K562 (cell line): ENCODE data around the gene DAGLB. TPM values are rescaled to one million over a fixed set of nuclear protein-coding genes. Genes with fewer than 3 reads are reported as not detected.
A peak's percentile ranks its signal among the peaks of the same experiment; 100 is the strongest.

ENCODE experiments used
- BRF2 ChIP-seq: IDR thresholded peaks from 3 replicates; pipeline ENCODE4 v1.6.1; 2011; ENCODE audit warnings: borderline replicate concordance, mild to moderate bottlenecking; ENCODE audit not compliant: insufficient read length, insufficient read depth
- HIVEP1 ChIP-seq: fragments of 250-450 bp; sonication (Bioruptor Pico); IDR thresholded peaks from 2 replicates; pipeline ENCODE4 v1.4.0; 2020; ENCODE audit warnings: mild to moderate bottlenecking
- L3MBTL2 ChIP-seq: fragments of 450-650 bp; IDR thresholded peaks from 2 replicates; pipeline ENCODE4 v1.6.1; 2016; ENCODE audit warnings: mild to moderate bottlenecking, moderate library complexity
- MAZ ChIP-seq, 2 experiments: fragments of 450-650 bp in 1 of 2; sonication (generic) in 1 of 2; formaldehyde crosslinking; IDR thresholded peaks in 1 of 2; conservative IDR thresholded peaks in 1 of 2; 2 replicates each; pipeline versions ENCODE4 v1.4.0 to v1.5.0; 2020; ENCODE audit warnings: mild to moderate bottlenecking in 1 of 2, missing genetic modification reagents in 1 of 2
- PCBP2 ChIP-seq: fragments of 200-400 bp; formaldehyde crosslinking; IDR thresholded peaks from 2 replicates; pipeline ENCODE4 v1.6.1; 2018; ENCODE audit warnings: low read length, low read depth, mild to moderate bottlenecking, moderate library complexity; ENCODE audit not compliant: poor library complexity, severe bottlenecking
- PHTF2 ChIP-seq: fragments of 250-450 bp; sonication (Bioruptor Pico); IDR thresholded peaks from 2 replicates; pipeline ENCODE4 v1.5.0; 2021; ENCODE audit warnings: mild to moderate bottlenecking
- ZNF121 ChIP-seq: sonication (generic); formaldehyde crosslinking; conservative IDR thresholded peaks from 2 replicates; pipeline ENCODE4 v1.8.0; 2022; ENCODE audit warnings: missing genetic modification reagents
- ZNF764 ChIP-seq: fragments of 250-450 bp; sonication (Bioruptor Pico); IDR thresholded peaks from 2 replicates; pipeline ENCODE4 v1.4.0; 2020; ENCODE audit warnings: low read depth, mild to moderate bottlenecking, moderate library complexity
- polyA plus RNA-seq, 8 experiments: library from polyadenylated mRNA; depleted of rRNA in 4 of 8; stranded (reverse) in 5 of 8; unstranded in 3 of 8; fragments of >200 nt; fragmentation: Nextera tagmentation in 2 of 8; fragmentation: Illumina TruSeq in 1 of 8; extraction: Ambion mirVana in 2 of 8; extraction: Trizol in 1 of 8; gene quantifications; 2 replicates each; pipeline versions ENCODE4 v1.2.1 to v1.2.3, GENCODE V29; 2011 to 2014; ENCODE audit warnings: inconsistent platforms in 1 of 8, missing spikeins in 1 of 8
- total RNA-seq, 7 experiments: library from RNA; depleted of rRNA in 6 of 7; stranded (reverse); fragments of >200 nt in 6 of 7; fragmentation: Illumina TruSeq in 2 of 7; extraction: Trizol in 2 of 7; gene quantifications; 2 replicates each; pipeline versions ENCODE4 v1.2.1 to v1.2.3, GENCODE V29; 2011 to 2021; ENCODE audit warnings: low replicate concordance in 1 of 7
- TF ChIP-seq, protein P1 (sequence below): fragments of 250-450 bp; sonication (Bioruptor Pico); IDR thresholded peaks from 2 replicates; pipeline ENCODE4 v1.4.0; 2020

Gene DAGLB
- total and polyA plus RNA-seq, 9 of the 15 experiments (the other 6 are each of a cell fraction or from before 2014, with no cell fraction given), result 0.92 to 16.4 (median 9.3) TPM

DNA sequence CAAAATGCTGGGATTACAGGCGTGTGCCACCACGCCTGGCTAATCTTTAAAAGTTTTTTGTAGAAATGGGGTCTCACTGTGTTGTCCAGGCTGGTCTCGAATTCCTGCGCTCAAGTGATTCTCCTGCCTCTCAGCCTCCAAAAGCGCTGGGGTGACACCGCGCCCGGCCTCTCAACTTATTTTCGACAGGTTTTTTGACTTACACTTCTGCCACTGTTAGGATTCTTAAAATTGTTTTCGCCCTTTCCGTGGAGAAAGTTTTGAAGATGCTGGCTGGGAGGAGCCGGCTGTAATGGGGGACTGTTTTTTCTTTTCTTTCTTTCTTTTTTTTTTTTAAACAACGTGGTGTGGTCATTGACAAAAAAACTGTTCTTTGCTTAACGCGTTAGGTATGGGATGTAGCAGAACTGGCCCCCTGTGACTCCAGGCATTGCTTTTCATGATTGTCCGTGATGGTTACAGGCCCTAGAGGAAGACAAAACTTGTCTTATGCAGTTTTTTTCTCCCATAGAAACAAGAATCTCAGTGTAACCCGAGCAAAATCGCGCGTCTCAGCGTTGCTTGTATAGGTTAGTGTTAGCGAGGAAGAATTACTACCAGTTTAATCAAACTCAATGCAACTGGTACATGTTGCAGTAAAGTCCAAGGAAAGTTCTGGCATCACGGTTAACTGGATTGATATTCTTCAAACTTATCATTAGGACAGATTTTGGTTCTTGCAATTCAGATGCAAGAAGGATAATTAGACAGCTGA, 72.2 kb downstream of the DAGLB start (continued):
- TF ChIP-seq, protein P1, sequence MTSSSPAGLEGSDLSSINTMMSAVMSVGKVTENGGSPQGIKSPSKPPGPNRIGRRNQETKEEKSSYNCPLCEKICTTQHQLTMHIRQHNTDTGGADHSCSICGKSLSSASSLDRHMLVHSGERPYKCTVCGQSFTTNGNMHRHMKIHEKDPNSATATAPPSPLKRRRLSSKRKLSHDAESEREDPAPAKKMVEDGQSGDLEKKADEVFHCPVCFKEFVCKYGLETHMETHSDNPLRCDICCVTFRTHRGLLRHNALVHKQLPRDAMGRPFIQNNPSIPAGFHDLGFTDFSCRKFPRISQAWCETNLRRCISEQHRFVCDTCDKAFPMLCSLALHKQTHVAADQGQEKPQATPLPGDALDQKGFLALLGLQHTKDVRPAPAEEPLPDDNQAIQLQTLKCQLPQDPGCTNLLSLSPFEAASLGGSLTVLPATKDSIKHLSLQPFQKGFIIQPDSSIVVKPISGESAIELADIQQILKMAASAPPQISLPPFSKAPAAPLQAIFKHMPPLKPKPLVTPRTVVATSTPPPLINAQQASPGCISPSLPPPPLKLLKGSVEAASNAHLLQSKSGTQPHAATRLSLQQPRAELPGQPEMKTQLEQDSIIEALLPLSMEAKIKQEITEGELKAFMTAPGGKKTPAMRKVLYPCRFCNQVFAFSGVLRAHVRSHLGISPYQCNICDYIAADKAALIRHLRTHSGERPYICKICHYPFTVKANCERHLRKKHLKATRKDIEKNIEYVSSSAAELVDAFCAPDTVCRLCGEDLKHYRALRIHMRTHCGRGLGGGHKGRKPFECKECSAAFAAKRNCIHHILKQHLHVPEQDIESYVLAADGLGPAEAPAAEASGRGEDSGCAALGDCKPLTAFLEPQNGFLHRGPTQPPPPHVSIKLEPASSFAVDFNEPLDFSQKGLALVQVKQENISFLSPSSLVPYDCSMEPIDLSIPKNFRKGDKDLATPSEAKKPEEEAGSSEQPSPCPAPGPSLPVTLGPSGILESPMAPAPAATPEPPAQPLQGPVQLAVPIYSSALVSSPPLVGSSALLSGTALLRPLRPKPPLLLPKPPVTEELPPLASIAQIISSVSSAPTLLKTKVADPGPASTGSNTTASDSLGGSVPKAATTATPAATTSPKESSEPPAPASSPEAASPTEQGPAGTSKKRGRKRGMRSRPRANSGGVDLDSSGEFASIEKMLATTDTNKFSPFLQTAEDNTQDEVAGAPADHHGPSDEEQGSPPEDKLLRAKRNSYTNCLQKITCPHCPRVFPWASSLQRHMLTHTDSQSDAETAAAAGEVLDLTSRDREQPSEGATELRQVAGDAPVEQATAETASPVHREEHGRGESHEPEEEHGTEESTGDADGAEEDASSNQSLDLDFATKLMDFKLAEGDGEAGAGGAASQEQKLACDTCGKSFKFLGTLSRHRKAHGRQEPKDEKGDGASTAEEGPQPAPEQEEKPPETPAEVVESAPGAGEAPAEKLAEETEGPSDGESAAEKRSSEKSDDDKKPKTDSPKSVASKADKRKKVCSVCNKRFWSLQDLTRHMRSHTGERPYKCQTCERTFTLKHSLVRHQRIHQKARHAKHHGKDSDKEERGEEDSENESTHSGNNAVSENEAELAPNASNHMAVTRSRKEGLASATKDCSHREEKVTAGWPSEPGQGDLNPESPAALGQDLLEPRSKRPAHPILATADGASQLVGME (CRISPR knock-in tag), result no peak
- TF ChIP-seq ZNF764 (CRISPR knock-in tag) (no peak), BRF2 (no peak), PCBP2 (no peak), HIVEP1 (CRISPR knock-in tag) (no peak), PHTF2 (CRISPR knock-in tag) (no peak), MAZ (CRISPR knock-in tag; conservative IDR thresholded peaks at IDR 0.05 in 1 of 2, IDR thresholded peaks at IDR 0.05 in 1 of 2) (no peak), L3MBTL2 (no peak; the same call in 1 of the 2 replicates), ZNF121 (CRISPR knock-in tag) (peak; percentile 100)
